ENCODE measurements around the gene RFNG.

RFNG gene

GRCh38 chr17:82031303-82031884 is 20.2 kb downstream of the RFNG start, which contains the start of gene RAC3:
TSS of gene RAC3 (plus strand) at chr17:82031678. CDS start at chr17:82031762, 84 bp downstream.
- peak; percentile 86 for DNase-seq (ENCODE audit: low spot score)
- TF ChIP-seq, protein P1, sequence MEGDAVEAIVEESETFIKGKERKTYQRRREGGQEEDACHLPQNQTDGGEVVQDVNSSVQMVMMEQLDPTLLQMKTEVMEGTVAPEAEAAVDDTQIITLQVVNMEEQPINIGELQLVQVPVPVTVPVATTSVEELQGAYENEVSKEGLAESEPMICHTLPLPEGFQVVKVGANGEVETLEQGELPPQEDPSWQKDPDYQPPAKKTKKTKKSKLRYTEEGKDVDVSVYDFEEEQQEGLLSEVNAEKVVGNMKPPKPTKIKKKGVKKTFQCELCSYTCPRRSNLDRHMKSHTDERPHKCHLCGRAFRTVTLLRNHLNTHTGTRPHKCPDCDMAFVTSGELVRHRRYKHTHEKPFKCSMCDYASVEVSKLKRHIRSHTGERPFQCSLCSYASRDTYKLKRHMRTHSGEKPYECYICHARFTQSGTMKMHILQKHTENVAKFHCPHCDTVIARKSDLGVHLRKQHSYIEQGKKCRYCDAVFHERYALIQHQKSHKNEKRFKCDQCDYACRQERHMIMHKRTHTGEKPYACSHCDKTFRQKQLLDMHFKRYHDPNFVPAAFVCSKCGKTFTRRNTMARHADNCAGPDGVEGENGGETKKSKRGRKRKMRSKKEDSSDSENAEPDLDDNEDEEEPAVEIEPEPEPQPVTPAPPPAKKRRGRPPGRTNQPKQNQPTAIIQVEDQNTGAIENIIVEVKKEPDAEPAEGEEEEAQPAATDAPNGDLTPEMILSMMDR (IDR thresholded peaks at IDR 0.05; ENCODE audit: extremely low read depth, insufficient read depth, missing control alignments): no peak
- in situ Hi-C loops (cut with MboI; ENCODE audit: low pct_unique_long_range_greater_than_20kb, low sequenced_read_pairs, unreplicated experiment): loop anchor here (10.0 kb wide), 1 partner anchor 133 kb away; no protein-coding TSS in a partner anchor

GRCh38 chr17:82030470-82031302 is 20.9 kb downstream of the RFNG start:
- DNase-seq (ENCODE audit: low spot score): peak; percentile 89
- TF ChIP-seq, protein P1 (IDR thresholded peaks at IDR 0.05; ENCODE audit: extremely low read depth, insufficient read depth, missing control alignments): peak; percentile 99
- in situ Hi-C loops (cut with MboI; ENCODE audit: low pct_unique_long_range_greater_than_20kb, low sequenced_read_pairs, unreplicated experiment): loop anchor here (10.0 kb wide), 1 partner anchor 134 kb away; no protein-coding TSS in a partner anchor

DNA sequence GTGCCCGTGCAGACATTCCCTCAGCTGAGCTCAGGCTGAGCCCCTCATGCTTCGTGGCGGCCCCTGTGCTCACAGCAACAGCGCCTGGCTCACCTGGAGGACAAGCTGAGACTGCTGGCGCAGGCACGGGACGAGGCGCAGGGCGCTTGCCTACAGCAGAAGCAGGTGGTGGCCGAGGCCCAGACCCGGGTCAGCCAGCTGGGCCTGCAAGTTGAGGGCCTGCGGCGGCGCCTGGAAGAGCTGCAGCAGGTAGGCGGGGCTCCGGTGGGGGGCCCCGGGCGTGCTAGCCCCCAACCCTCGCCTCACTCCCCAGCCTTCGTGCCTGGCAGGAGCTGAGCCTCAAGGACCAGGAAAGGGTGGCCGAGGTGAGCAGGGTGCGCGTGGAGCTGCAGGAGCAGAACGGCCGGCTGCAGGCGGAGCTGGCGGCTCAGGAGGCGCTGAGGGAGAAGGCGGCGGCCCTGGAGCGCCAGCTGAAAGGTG is 21.6 kb downstream of the RFNG start:
- in situ Hi-C loops (cut with MboI; ENCODE audit: low pct_unique_long_range_greater_than_20kb, low sequenced_read_pairs, unreplicated experiment): loop anchor here (10.0 kb wide), 1 partner anchor 135 kb away; no protein-coding TSS in a partner anchor
- TF ChIP-seq, protein P1 (IDR thresholded peaks at IDR 0.05; ENCODE audit: extremely low read depth, insufficient read depth, missing control alignments): no peak
- DNase-seq (ENCODE audit: low spot score): no peak

GRCh38 chr17:82029391-82029790 is 22.2 kb downstream of the RFNG start:
- TF ChIP-seq, protein P1 (IDR thresholded peaks at IDR 0.05; ENCODE audit: extremely low read depth, insufficient read depth, missing control alignments): no peak
- in situ Hi-C loops (cut with MboI; ENCODE audit: low pct_unique_long_range_greater_than_20kb, low sequenced_read_pairs, unreplicated experiment): no loop called here
- DNase-seq (ENCODE audit: low spot score): no peak

DNA sequence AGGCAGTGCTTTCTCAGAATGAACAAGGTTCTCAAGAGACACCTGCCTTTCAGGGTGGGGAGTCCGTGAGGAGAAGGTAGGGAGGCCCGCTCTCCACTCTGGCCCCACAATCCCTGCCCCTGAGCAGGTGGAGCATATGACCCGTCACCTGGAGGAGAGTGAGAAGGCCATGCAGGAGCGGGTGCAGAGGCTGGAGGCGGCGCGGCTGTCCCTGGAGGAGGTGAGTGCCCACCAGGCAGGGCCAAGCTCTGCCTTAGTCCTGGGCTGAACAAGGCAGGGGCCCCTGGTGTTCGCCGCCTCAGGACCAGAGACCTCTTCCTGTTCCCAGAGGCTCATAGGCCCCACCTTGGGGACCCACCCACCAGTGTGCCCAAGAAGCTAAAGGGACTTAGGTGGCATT is 22.6 kb downstream of the RFNG start:
- TF ChIP-seq, protein P1 (IDR thresholded peaks at IDR 0.05; ENCODE audit: extremely low read depth, insufficient read depth, missing control alignments): no peak
- DNase-seq (ENCODE audit: low spot score): no peak
- in situ Hi-C loops (cut with MboI; ENCODE audit: low pct_unique_long_range_greater_than_20kb, low sequenced_read_pairs, unreplicated experiment): no loop called here

- TF ChIP-seq, protein P1 (IDR thresholded peaks at IDR 0.05; ENCODE audit: extremely low read depth, insufficient read depth, missing control alignments): no peak
- DNase-seq (ENCODE audit: low spot score): no peak
- in situ Hi-C loops (cut with MboI; ENCODE audit: low pct_unique_long_range_greater_than_20kb, low sequenced_read_pairs, unreplicated experiment): no loop called here
Measured at GRCh38 chr17:82028246-82028645, 23.4 kb downstream of the RFNG start.
